SK-N-DZ (cell line): ENCODE measurements around the gene SSNA1.
A peak's percentile ranks its signal among the peaks of the same experiment; 100 is the strongest.

ENCODE experiments used
- DNase-seq: peaks from one replicate; pipeline ENCODE4 v3.0.0-alpha.2; 2015; ENCODE audit warnings: low spot score

The SSNA1 gene

GRCh38 chr9:137219757-137220316 is 31.4 kb downstream of the SSNA1 start:
- DNase-seq: no peak

- no peak for DNase-seq
These were observed 32.0 kb downstream of the SSNA1 start for GRCh38 chr9:137220317-137221094.

- no peak for DNase-seq
These were observed 32.6 kb downstream of the SSNA1 start for GRCh38 chr9:137221095-137221505.

- DNase-seq: no peak
These were observed 33.1 kb downstream of the SSNA1 start for GRCh38 chr9:137221506-137222111.

GRCh38 chr9:137222190-137223077 is 34.0 kb downstream of the SSNA1 start, which contains the start of gene RNF208:
Gene RNF208, minus strand, starts transcription at chr9:137222240. Its CDS starts 1,028 bp downstream, at chr9:137221212.
- DNase-seq: peak; percentile 60

- DNase-seq: peak; percentile 99
These were observed 34.8 kb downstream of the SSNA1 start for GRCh38 chr9:137223078-137223970.

GRCh38 chr9:137224830-137225694 is 36.6 kb downstream of the SSNA1 start, which contains the start of gene CYSRT1:
Gene CYSRT1, plus strand, starts transcription at chr9:137225174. Its CDS starts 448 bp downstream, at chr9:137225622.
- DNase-seq: no peak

- DNase-seq: no peak
These were observed 37.3 kb downstream of the SSNA1 start for GRCh38 chr9:137225699-137226331.

GRCh38 chr9:137226338-137227053 is 38.0 kb downstream of the SSNA1 start:
- DNase-seq: no peak

- peak; percentile 84 for DNase-seq
These were observed 38.8 kb downstream of the SSNA1 start, which contains the start of gene RNF224 for GRCh38 chr9:137227054-137227852. Gene RNF224, plus strand, starts transcription at chr9:137227502. Its CDS starts 834 bp downstream, at chr9:137228336.

- DNase-seq: no peak
These were observed 39.5 kb downstream of the SSNA1 start for GRCh38 chr9:137227853-137228505.

GRCh38 chr9:137228506-137228967 is 40.1 kb downstream of the SSNA1 start:
- DNase-seq: no peak

- DNase-seq: no peak
These were observed 40.8 kb downstream of the SSNA1 start for GRCh38 chr9:137228968-137229896.

GRCh38 chr9:137229903-137230704 is 41.6 kb downstream of the SSNA1 start:
- DNase-seq: no peak
